Measurements from ENCODE around the gene CAST. TPM values are rescaled to one million over a fixed set of nuclear protein-coding genes. Genes with fewer than 3 reads are reported as not detected.
A peak's percentile ranks its signal among the peaks of the same experiment; 100 is the strongest.

CAST gene
- total and polyA plus RNA-seq, 8 donors: 128 to 264 (median 156) TPM

GRCh38 chr5:96765043-96765442 is 102.9 kb downstream of the CAST start:
- no peak for ATAC-seq
- peaks cover 0 to 97% of the 10 kb centered on the region in 2 donors for H3K36me3 ChIP-seq

GRCh38 chr5:96768708-96769251 is 106.6 kb downstream of the CAST start:
- peaks cover 0 to 100% of the 10 kb centered on the region in 2 donors for H3K36me3 ChIP-seq
- DNase-seq (no peak), ATAC-seq (no peak)
- intact Hi-C loops (cut with DNase I): no loop called here
- H3K27ac ChIP-seq: no peak overlapping the region
- no peak overlapping the region for H3K4me3 ChIP-seq
- H3K9me3 ChIP-seq: no peaks in the 10 kb centered on the region
- no peak for TF ChIP-seq CTCF (IDR thresholded peaks at IDR 0.05)
- peaks cover 0 to 9% of the 10 kb centered on the region in 2 donors for H3K4me1 ChIP-seq
- no peaks in the 10 kb centered on the region for H3K27me3 ChIP-seq

More at GRCh38 chr5:96765043-96765442, 102.9 kb downstream of the CAST start:
- intact Hi-C loops (cut with DNase I): no loop called here
- no peak for DNase-seq
- no peaks in the 10 kb centered on the region for H3K27me3 ChIP-seq
- no peak overlapping the region for H3K4me3 ChIP-seq
- H3K9me3 ChIP-seq: no peaks in the 10 kb centered on the region
- H3K4me1 ChIP-seq: no peaks in the 10 kb centered on the region
- TF ChIP-seq CTCF (IDR thresholded peaks at IDR 0.05): no peak
- H3K27ac ChIP-seq: no peak overlapping the region

GRCh38 chr5:96771395-96771794 is 109.2 kb downstream of the CAST start:
- peak overlapping the region in 1 of 2 donors; percentile 16 for H3K27ac ChIP-seq
- TF ChIP-seq CTCF (IDR thresholded peaks at IDR 0.05): no peak
- H3K4me3 ChIP-seq: no peak overlapping the region
- no peaks in the 10 kb centered on the region for H3K9me3 ChIP-seq
- no peak for DNase-seq
- H3K4me1 ChIP-seq: peaks cover 0 to 9% of the 10 kb centered on the region in 2 donors
- H3K27me3 ChIP-seq: no peaks in the 10 kb centered on the region
- intact Hi-C loops (cut with DNase I): no loop called here
- no peak for ATAC-seq
- peaks cover 0 to 100% of the 10 kb centered on the region in 2 donors for H3K36me3 ChIP-seq

- peaks cover 0 to 100% of the 10 kb centered on the region in 2 donors for H3K36me3 ChIP-seq
- no peaks in the 10 kb centered on the region for H3K27me3 ChIP-seq
- no peak overlapping the region for H3K27ac ChIP-seq
- H3K9me3 ChIP-seq: no peaks in the 10 kb centered on the region
- DNase-seq: no peak
- no peak for ATAC-seq
- intact Hi-C loops (cut with DNase I): no loop called here
- H3K4me1 ChIP-seq: peaks cover 0 to 9% of the 10 kb centered on the region in 2 donors
- no peak for TF ChIP-seq CTCF (IDR thresholded peaks at IDR 0.05)
- no peak overlapping the region for H3K4me3 ChIP-seq
These were observed 109.9 kb downstream of the CAST start for GRCh38 chr5:96772111-96772510.

GRCh38 chr5:96772542-96772941 is 110.4 kb downstream of the CAST start:
- Histone ChIP-seq H3K27me3 (no peaks in the 10 kb centered on the region), H3K9me3 (no peaks in the 10 kb centered on the region), H3K4me3 (no peak overlapping the region), H3K36me3 (peaks cover 0 to 100% of the 10 kb centered on the region in 2 donors), H3K27ac (no peak overlapping the region), H3K4me1 (peaks cover 0 to 9% of the 10 kb centered on the region in 2 donors)
- DNase-seq (no peak), ATAC-seq (no peak)
- TF ChIP-seq CTCF (IDR thresholded peaks at IDR 0.05): no peak
- intact Hi-C loops (cut with DNase I): no loop called here
